SU-DHL-6 (cell line): ENCODE results near the gene DOHH.

Experiments
- H2AFZ ChIP-seq: fragments of 200-600 bp; sonication (generic); 2 replicates; pipeline ENCODE4 v1.6.1; 2014; ENCODE audit warnings: low read depth, mild to moderate bottlenecking, moderate library complexity, mixed read lengths, antibody characterized with exemption, low read length; ENCODE audit not compliant: severe bottlenecking
- H3F3A ChIP-seq: fragments of 200-600 bp; shearing (Covaris generic); 2 replicates; pipeline ENCODE4 v1.6.0; 2016; ENCODE audit warnings: antibody characterized with exemption, mild to moderate bottlenecking; ENCODE audit not compliant: insufficient read depth
- H3K27ac ChIP-seq: fragments of 200-600 bp; sonication (generic); 2 replicates; pipeline ENCODE4 v1.5.1; 2016; ENCODE audit warnings: low read depth, mild to moderate bottlenecking, low read length, moderate library complexity, mixed read lengths
- H3K27me3 ChIP-seq: fragments of 200-600 bp; sonication (generic), shearing (Covaris generic); 2 replicates; pipeline ENCODE4 v1.6.0; 2014; ENCODE audit warnings: mild to moderate bottlenecking, low read length
- H3K36me3 ChIP-seq: fragments of 200-600 bp; sonication (generic); 2 replicates; pipeline ENCODE4 v1.6.1; 2014; ENCODE audit warnings: mild to moderate bottlenecking, low read length, mixed read lengths
- H3K4me2 ChIP-seq: fragments of 300-600, 200-600 bp; shearing (Covaris generic), sonication (generic); 2 replicates; pipeline ENCODE4 v1.6.0; 2014; ENCODE audit warnings: low read length, low read depth, mild to moderate bottlenecking; ENCODE audit not compliant: poor library complexity, severe bottlenecking
- H3K4me3 ChIP-seq: fragments of 200-600 bp; sonication (generic); 2 replicates; pipeline ENCODE4 v1.5.1; 2014; ENCODE audit warnings: antibody characterized with exemption, low read length, mild to moderate bottlenecking, mixed read lengths; ENCODE audit not compliant: insufficient read depth, poor library complexity, severe bottlenecking
- H3K79me2 ChIP-seq: fragments of 200-600 bp; sonication (generic); 2 replicates; pipeline ENCODE4 v1.6.1; 2014; ENCODE audit warnings: mild to moderate bottlenecking, low read length, moderate library complexity; ENCODE audit not compliant: insufficient read depth
- H3K9ac ChIP-seq: fragments of 200-600 bp; sonication (generic); 2 replicates; pipeline ENCODE4 v1.7.0; 2014; ENCODE audit warnings: mild to moderate bottlenecking, low read length
- H3K9me2 ChIP-seq: fragments of 200-600 bp; sonication (generic); replicated peaks from 2 replicates; pipeline ENCODE4 v1.6.1; 2014; ENCODE audit warnings: low read length; ENCODE audit not compliant: insufficient read depth
- H3K9me3 ChIP-seq: fragments of 200-600 bp; sonication (generic); 2 replicates; pipeline ENCODE4 v1.6.1; 2014; ENCODE audit warnings: low read length, mixed read lengths; ENCODE audit not compliant: insufficient read depth
- H4K20me1 ChIP-seq: fragments of 200-600 bp; sonication (generic); 2 replicates; pipeline ENCODE4 v1.6.1; 2014; ENCODE audit warnings: low read depth, mild to moderate bottlenecking, antibody characterized with exemption, low read length, moderate library complexity, mixed read lengths
- EZH2phosphoT487 ChIP-seq: fragments of 200-600 bp; sonication (generic), shearing (Covaris generic); conservative IDR thresholded peaks from 2 replicates; pipeline ENCODE4 v1.6.1; 2018; ENCODE audit warnings: mild to moderate bottlenecking, antibody characterized with exemption, low read length, moderate library complexity, mixed read lengths
- TF ChIP-seq, protein P1 (sequence below): fragments of 200-600 bp; sonication (generic); IDR thresholded peaks from one replicate; pipeline ENCODE4 v1.5.1; 2017; ENCODE audit warnings: antibody characterized with exemption, mild to moderate bottlenecking, low read length, moderate library complexity; ENCODE audit not compliant: insufficient read depth, poor library complexity, severe bottlenecking

DOHH gene

DNA sequence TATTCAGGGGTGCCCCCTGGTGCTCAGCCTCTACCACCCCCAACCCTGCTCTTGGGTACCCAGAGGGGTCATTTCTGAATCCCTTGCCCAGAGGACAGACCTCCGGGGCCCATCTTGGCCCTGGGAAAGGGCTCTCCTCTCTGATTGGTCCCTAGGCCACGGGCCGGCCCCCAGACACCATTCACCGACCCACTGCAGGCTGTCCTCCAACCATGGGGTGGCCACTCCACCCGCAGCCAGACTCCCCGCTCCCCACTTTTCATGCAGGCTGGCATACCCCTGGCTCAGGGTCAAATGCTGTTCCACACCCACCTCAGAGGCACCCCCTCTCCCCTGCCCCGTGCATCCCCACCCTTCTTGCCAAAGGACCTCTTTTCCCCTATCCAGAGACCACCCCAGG, 34.9 kb downstream of the DOHH start:
- Histone ChIP-seq H3K9me2 (no peaks in the 10 kb centered on the region), H3K36me3 (no peaks in the 10 kb centered on the region), H2AFZ (no peak overlapping the region), H4K20me1 (no peaks in the 10 kb centered on the region), H3K4me3 (no peak overlapping the region), H3K79me2 (no peaks in the 10 kb centered on the region), H3K9me3 (no peaks in the 10 kb centered on the region), H3F3A (no peaks in the 10 kb centered on the region), H3K4me2 (no peak overlapping the region), H3K27me3 (no peaks in the 10 kb centered on the region), H3K9ac (no peak overlapping the region), H3K27ac (no peak overlapping the region)
- TF ChIP-seq, protein P1, sequence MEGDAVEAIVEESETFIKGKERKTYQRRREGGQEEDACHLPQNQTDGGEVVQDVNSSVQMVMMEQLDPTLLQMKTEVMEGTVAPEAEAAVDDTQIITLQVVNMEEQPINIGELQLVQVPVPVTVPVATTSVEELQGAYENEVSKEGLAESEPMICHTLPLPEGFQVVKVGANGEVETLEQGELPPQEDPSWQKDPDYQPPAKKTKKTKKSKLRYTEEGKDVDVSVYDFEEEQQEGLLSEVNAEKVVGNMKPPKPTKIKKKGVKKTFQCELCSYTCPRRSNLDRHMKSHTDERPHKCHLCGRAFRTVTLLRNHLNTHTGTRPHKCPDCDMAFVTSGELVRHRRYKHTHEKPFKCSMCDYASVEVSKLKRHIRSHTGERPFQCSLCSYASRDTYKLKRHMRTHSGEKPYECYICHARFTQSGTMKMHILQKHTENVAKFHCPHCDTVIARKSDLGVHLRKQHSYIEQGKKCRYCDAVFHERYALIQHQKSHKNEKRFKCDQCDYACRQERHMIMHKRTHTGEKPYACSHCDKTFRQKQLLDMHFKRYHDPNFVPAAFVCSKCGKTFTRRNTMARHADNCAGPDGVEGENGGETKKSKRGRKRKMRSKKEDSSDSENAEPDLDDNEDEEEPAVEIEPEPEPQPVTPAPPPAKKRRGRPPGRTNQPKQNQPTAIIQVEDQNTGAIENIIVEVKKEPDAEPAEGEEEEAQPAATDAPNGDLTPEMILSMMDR, result no peak
- no peak for TF ChIP-seq EZH2phosphoT487

DNA sequence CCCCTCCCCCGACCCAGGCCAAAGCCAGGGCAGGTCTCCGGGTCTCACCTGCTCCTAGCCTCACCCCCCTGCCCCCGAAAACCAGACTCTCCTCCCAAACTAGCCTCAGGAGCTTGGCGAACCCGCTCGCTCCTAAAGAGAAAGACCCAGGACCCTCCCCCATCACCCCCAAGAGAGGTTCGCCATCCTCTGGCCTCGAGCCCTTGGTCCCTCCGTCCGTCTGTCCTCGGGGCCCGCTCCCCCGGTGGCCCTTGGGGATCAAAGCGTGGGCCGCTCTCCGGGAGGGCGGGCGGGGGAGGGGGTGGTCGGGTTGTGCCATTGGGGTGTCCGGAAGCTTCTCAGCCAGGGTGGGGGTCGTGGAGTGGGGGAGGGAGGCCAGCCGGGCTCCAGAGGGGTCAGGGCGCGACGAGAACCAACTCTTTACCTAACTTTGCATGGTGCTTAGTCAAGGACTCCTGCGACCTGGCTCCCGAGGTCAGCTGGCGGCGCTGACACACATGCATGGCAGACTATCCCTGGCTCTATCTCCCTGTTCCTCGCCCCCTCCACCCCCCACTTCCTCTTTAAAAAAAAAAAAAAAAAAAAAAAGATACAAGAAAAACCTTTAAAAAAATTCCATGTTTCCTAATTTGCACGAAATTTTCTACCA, 35.8 kb downstream of the DOHH start:
- Histone ChIP-seq H3K9me3 (no peaks in the 10 kb centered on the region), H3K79me2 (no peaks in the 10 kb centered on the region), H3K36me3 (no peaks in the 10 kb centered on the region), H3K9ac (no peak overlapping the region), H3F3A (no peaks in the 10 kb centered on the region), H3K27me3 (no peaks in the 10 kb centered on the region), H4K20me1 (no peaks in the 10 kb centered on the region), H3K4me2 (no peak overlapping the region), H3K9me2 (no peaks in the 10 kb centered on the region), H2AFZ (no peak overlapping the region), H3K27ac (no peak overlapping the region), H3K4me3 (no peak overlapping the region)
- TF ChIP-seq, protein P1, result no peak
- TF ChIP-seq EZH2phosphoT487, result no peak

DNA sequence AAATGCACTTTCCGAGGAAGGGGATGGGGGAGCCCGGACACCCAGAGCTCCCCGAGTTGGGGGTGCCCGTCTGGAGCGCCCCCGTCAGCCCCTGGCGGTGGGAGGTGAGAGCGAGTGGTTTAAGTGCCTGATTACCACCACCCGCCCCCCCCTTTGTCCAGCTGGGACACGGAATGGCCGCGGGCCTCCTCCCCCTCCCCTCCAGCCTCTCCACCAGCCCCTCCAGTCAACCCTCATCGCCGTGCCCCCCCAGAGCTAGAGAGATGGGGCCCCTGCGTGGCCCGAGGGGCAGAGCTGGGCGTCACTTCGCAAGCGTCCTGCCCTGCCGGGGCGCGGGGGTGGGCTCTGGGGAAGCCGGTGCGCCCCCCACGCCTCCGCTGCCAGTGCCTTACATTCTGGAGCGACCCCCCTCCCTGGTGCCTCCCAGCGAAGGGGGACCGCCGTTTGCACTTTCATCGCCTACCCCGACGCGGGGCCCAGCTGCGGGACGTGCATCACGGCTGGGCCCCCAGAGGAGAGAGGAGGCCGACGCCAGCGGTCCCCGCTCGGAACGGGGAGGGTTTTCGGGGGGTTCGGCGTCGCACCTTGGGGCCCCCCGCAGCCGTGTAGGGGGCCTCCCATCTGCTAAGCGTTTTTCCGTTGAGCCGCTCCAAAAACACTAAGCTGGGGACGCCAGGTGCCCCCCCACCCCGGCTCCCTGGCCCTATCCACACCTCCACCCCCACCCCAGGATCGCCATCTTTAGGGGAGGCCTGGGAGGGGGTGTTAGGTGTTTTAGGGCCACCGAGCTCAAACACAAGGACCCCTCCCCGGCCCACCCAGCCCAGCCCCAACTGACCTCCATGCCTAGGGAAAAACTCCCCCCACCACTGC, 36.5 kb downstream of the DOHH start:
- no peaks in the 10 kb centered on the region for H3K36me3 ChIP-seq
- no peak overlapping the region for H2AFZ ChIP-seq
- no peaks in the 10 kb centered on the region for H4K20me1 ChIP-seq
- H3K27ac ChIP-seq, result no peak overlapping the region
- TF ChIP-seq, protein P1, result no peak
- TF ChIP-seq EZH2phosphoT487, result no peak
- no peaks in the 10 kb centered on the region for H3K27me3 ChIP-seq
- no peak overlapping the region for H3K4me3 ChIP-seq
- H3K79me2 ChIP-seq, result no peaks in the 10 kb centered on the region
- no peak overlapping the region for H3K9ac ChIP-seq
- no peaks in the 10 kb centered on the region for H3F3A ChIP-seq
- H3K9me3 ChIP-seq, result no peaks in the 10 kb centered on the region
- H3K9me2 ChIP-seq, result no peaks in the 10 kb centered on the region
- H3K4me2 ChIP-seq, result no peak overlapping the region
